Aorta (tissue), 5 donors: ENCODE measurements around the gene CYP4F8. TPM values are rescaled to one million over a fixed set of nuclear protein-coding genes. Genes with fewer than 3 reads are reported as not detected.
"Not testable (repeated sequence)": the region's sequence is repeated elsewhere in the genome, so short reads cannot be mapped to it uniquely, and the experiment has no call there.

Experiments used
- ATAC-seq: fragments of 200-7000 bp; cut with Tn5 transposase; one replicate; pipeline ENCODE4 v1.9.1; 2022; ENCODE audit warnings: moderate library complexity; ENCODE audit not compliant: low FRiP score
- DNase-seq, 2 donors: peaks; one replicate each; pipeline ENCODE4 v3.0.0-alpha.2; 2020
- H3K27ac ChIP-seq, 2 donors: one replicate each; pipeline ENCODE4 v1.5.1; 2013; ENCODE audit warnings: low read length in 2 of 2, mild to moderate bottlenecking in 2 of 2, moderate library complexity in 2 of 2, control low read depth in 1 of 2, inconsistent platforms in 1 of 2, low read depth in 1 of 2
- H3K27me3 ChIP-seq, 2 donors: one replicate each; pipeline ENCODE4 v1.6.1; 2013; ENCODE audit warnings: control low read depth in 1 of 2, low read length in 1 of 2, mild to moderate bottlenecking in 1 of 2, moderate library complexity in 1 of 2; ENCODE audit not compliant: insufficient read depth in 2 of 2, control insufficient read depth in 1 of 2
- H3K36me3 ChIP-seq, 2 donors: one replicate each; pipeline ENCODE4 v1.6.1; 2013; ENCODE audit warnings: control low read depth in 1 of 2, low read length in 1 of 2, mild to moderate bottlenecking in 1 of 2; ENCODE audit not compliant: insufficient read depth in 2 of 2, control insufficient read depth in 1 of 2
- H3K4me1 ChIP-seq, 2 donors: one replicate each; pipeline ENCODE4 v1.6.1; 2013; ENCODE audit warnings: low read length in 2 of 2, control low read depth in 1 of 2, mild to moderate bottlenecking in 1 of 2, moderate library complexity in 1 of 2; ENCODE audit not compliant: insufficient read depth in 2 of 2, control insufficient read depth in 1 of 2
- H3K4me3 ChIP-seq, 2 donors: one replicate each; pipeline ENCODE4 v1.5.1; 2013; ENCODE audit warnings: low read length in 2 of 2, control low read depth in 1 of 2, mild to moderate bottlenecking in 1 of 2
- H3K9me3 ChIP-seq: one replicate; pipeline ENCODE4 v1.6.1; 2013; ENCODE audit warnings: mild to moderate bottlenecking, low read length; ENCODE audit not compliant: control insufficient read depth
- WGBS, 2 donors: extraction: QIAGEN DNeasy Blood & Tissue Kit; methylation state at CpG; one replicate each; pipeline ENCODE4 v1.1.7; 2013; 5-methylcytosine and 5-hydroxymethylcytosine counted together
- intact Hi-C, 2 donors: fragments of 100-400 bp; cut with DNase I; formaldehyde crosslinking; loops; one replicate each; pipeline versions ENCODE4 v1.14.2 to v1.15.0; 2022
- polyA plus RNA-seq, 2 donors: library from polyadenylated mRNA; stranded (reverse); fragments of 200-250 nt; gene quantifications; one replicate each; pipeline ENCODE4 v1.2.3, GENCODE V29; 2013
- total RNA-seq, 2 donors: library from RNA; stranded (reverse); fragmentation: NEBNext Ultra II Directional; extraction: Animal tissue kit (Norgen Biotek cat#: 25700); gene quantifications; one replicate each; pipeline ENCODE4 v1.2.1, GENCODE V29; 2021
- donor health status: healthy with polysubstance abuse.
- donor health status: Bipolar disorder and iron deficiency.
- donor health status: DM: no; HTN: no; CAD: no.
- donor health status: DM: no; HTN: no; CAD: no.
- donor health status: DM: yes; HTN: yes; CAD: no.

CYP4F8 gene
- total and polyA plus RNA-seq, 4 donors: not detected

DNA sequence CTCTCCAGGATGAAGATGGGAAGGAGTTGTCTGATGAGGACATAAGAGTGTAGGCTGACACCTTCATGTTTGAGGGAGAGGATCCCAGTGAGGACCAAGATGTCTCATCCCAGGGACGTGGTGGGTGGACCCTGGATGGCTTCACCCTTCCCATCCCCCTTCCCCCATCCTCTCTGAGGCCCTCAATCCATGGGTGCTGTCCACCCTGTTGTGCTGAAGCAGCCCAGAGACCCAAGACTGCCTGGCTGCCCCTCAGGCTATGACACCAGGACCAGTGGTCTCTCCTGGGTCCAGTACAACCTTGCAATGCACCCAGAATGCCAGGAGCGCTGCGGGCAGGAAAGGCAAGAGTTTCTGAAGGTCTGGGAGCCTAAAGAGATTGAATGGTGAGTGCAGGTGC, 54.4 kb downstream of the CYP4F8 start:
- Histone ChIP-seq H3K4me1 (no peaks in the 10 kb centered on the region), H3K27ac (no peak overlapping the region), H3K27me3 (no peaks in the 10 kb centered on the region), H3K9me3 (peaks cover 3% of the 10 kb centered on the region), H3K36me3 (no peaks in the 10 kb centered on the region), H3K4me3 (no peak overlapping the region)
- 58 to 60% methylated on average over 3 of the region's 3 CpGs for WGBS, 2 donors
- DNase-seq (no peak), ATAC-seq (no peak)
- intact Hi-C loops: no loop called here

DNA sequence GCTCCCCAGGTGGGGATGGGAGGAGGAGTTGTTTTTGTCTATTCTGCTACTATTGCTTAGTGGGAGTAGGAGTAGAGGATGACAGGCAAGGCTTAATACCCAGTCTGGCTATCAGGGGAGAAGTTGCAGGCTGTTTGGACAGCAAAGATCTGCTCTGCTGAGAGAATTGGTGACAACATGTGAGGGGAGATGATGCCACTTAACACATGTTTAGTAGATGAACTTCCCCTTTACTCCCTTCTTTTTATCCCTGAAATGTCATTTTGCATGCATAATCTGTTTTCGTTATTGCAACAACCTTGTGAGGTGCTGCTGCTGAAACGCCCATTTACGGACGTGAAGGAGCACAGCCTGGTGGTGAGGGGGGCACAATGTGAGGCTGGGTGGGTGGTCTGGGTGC, 54.9 kb downstream of the CYP4F8 start:
- peaks cover 2% of the 10 kb centered on the region for H3K9me3 ChIP-seq
- ATAC-seq (no peak), DNase-seq (no peak)
- H3K36me3 ChIP-seq: no peaks in the 10 kb centered on the region
- H3K27me3 ChIP-seq: no peaks in the 10 kb centered on the region
- H3K27ac ChIP-seq: no peak overlapping the region
- intact Hi-C loops: no loop called here
- no peak overlapping the region for H3K4me3 ChIP-seq
- 49 to 80% methylated on average over 4 of the region's 4 CpGs for WGBS, 2 donors
- H3K4me1 ChIP-seq: no peaks in the 10 kb centered on the region

GRCh38 chr19:15671237-15671821, 56.3 kb downstream of the CYP4F8 start:
- DNase-seq (no peak), ATAC-seq (no peak)
- Histone ChIP-seq H3K27ac (no peak overlapping the region), H3K9me3 (peaks cover 2% of the 10 kb centered on the region), H3K4me1 (no peaks in the 10 kb centered on the region), H3K27me3 (no peaks in the 10 kb centered on the region), H3K4me3 (no peak overlapping the region), H3K36me3 (no peaks in the 10 kb centered on the region)
- intact Hi-C loops: no loop called here
- 75 to 80% methylated on average over 5 of the region's 5 CpGs for WGBS, 2 donors

DNA sequence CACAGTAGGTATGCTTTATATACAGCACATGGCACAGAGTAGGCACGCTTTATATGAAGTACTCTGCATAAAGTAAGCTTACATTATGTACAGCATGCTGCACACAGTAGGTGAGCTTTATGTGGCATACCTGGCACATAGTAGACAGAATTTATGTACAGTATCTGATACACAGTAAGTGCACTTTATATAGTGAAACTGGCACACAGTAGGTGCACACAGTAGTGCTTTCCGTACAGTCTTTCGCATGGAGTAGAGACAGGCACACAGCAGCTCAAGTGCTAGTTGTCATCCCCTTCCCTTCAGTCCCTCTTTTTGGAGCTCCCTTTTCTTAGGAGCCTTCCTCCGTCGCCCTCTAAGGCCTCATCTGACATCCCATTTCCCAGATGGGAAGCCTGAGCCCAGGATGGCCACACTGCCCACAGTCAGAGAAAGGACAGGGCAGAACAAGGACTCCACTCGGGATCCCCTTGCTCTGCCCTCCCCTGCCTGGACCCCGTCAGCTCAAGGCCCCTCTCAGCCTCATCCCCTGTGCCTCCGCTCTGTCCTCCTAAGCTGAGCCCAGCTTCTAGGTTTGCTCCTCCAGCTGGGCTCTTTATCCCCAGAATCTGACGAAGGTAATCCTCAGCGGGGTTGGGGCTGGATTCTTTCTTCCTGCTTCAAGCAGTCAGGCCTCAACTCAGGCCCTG, 57.0 kb downstream of the CYP4F8 start:
- Histone ChIP-seq H3K36me3 (no peaks in the 10 kb centered on the region), H3K4me1 (no peaks in the 10 kb centered on the region), H3K9me3 (no peaks in the 10 kb centered on the region), H3K27ac (no peak overlapping the region), H3K27me3 (no peaks in the 10 kb centered on the region), H3K4me3 (no peak overlapping the region)
- intact Hi-C loops: no loop called here
- DNase-seq: no peak
- no peak for ATAC-seq
- WGBS, 2 donors: 56 to 57% methylated on average over 10 of the region's 10 CpGs

GRCh38 chr19:15672580-15673175, 57.7 kb downstream of the CYP4F8 start, which contains the start of gene CYP4F12:
TSS of gene CYP4F12 (plus strand) at chr19:15673087. CDS start at chr19:15673530, 443 bp downstream.
- Histone ChIP-seq H3K9me3 (no peaks in the 10 kb centered on the region), H3K36me3 (no peaks in the 10 kb centered on the region), H3K4me1 (no peaks in the 10 kb centered on the region), H3K27me3 (no peaks in the 10 kb centered on the region), H3K4me3 (no peak within 1 kb of the TSS), H3K27ac (no peak within 1 kb of the TSS)
- intact Hi-C loops: no loop called here
- peak; percentile 92 for ATAC-seq
- DNase-seq: peak; percentile 86 to 91
- 36 to 38% methylated on average over 6 of the region's 6 CpGs for WGBS, 2 donors

DNA sequence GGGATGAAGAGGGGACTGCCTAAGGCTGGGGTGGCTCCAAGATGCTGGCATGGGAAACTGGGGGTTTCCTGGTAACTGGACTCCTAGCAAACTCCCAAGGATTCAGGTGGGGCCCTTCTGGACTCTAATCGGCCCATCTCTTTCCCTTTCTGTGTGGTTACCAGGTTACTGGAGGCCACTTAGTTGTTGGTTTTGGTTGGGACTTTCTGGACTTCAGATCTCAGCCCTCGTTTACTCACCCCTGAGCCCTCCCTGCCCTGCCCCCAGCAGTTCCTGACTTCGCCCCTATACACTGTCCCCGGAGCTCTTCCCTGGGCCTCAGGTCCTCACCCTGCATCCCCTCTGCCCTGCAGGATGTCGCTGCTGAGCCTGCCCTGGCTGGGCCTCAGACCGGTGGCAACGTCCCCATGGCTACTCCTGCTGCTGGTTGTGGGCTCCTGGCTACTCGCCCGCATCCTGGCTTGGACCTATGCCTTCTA, 58.2 kb downstream of the CYP4F8 start:
- H3K27me3 ChIP-seq: no peaks in the 10 kb centered on the region
- no peaks in the 10 kb centered on the region for H3K4me1 ChIP-seq
- no peaks in the 10 kb centered on the region for H3K9me3 ChIP-seq
- 21 to 27% methylated on average over 9 of the region's 9 CpGs for WGBS, 2 donors
- H3K27ac ChIP-seq: no peak overlapping the region
- no peaks in the 10 kb centered on the region for H3K36me3 ChIP-seq
- intact Hi-C loops: no loop called here
- ATAC-seq: peak; percentile 16
- H3K4me3 ChIP-seq: no peak overlapping the region
- DNase-seq: no peak

DNA sequence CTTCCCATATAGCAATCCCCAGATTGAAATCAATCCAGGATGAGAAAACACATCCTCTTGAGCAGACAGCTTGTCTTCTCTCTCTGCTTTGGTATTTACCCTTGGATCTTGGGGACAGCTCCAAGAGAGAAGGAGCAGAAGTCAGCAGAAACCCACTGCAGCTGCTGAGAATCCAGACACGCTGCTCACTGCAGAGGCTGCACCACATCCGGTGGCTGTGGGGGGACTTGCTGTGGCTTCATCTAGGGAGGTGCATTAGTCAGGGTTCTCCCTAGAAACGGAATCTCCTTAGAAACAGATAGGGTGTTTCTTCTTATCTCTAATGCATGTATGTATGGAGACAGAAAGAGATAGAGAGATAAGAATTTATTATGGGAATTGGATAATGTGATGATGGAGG, 60.5 kb downstream of the CYP4F8 start:
- WGBS, 2 donors: 44 to 49% methylated on average over 3 of the region's 3 CpGs
- H3K36me3 ChIP-seq: no peaks in the 10 kb centered on the region
- H3K9me3 ChIP-seq: no peaks in the 10 kb centered on the region
- intact Hi-C loops: no loop called here
- no peak for ATAC-seq
- DNase-seq: no peak
- no peak overlapping the region for H3K4me3 ChIP-seq
- no peaks in the 10 kb centered on the region for H3K4me1 ChIP-seq
- H3K27ac ChIP-seq: no peak overlapping the region
- H3K27me3 ChIP-seq: peaks cover 0 to 2% of the 10 kb centered on the region in 2 donors

GRCh38 chr19:15679089-15679488, 64.1 kb downstream of the CYP4F8 start:
- WGBS, 2 donors: 13 to 15% methylated on average over 4 of the region's 4 CpGs
- H3K27me3 ChIP-seq: peaks cover 0 to 2% of the 10 kb centered on the region in 2 donors
- no peak overlapping the region for H3K4me3 ChIP-seq
- DNase-seq (no peak), ATAC-seq (no peak)
- H3K27ac ChIP-seq: no peak overlapping the region
- H3K4me1 ChIP-seq: no peaks in the 10 kb centered on the region
- H3K36me3 ChIP-seq: no peaks in the 10 kb centered on the region
- intact Hi-C loops: no loop called here
- H3K9me3 ChIP-seq: no peaks in the 10 kb centered on the region

DNA sequence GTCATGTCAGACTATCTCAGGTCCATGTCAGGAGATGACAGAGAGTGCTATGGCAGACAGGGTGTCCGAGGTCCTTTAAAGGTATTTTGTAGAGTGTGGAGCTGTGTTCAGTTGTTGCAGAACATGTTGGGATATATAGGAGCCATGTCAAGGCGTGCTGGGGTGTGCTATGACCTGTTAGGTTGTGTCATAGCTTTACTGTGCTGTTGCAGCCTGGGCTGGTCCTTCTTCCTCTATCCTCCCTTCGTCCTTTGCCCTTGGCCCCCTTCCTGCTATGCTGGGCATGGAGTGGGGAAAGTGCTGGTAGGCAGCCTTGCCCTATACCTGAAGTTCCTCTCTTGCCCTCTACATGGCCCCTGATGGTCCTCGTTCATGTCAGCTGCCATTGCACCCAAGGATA, 64.8 kb downstream of the CYP4F8 start:
- not testable (repeated sequence) for H3K36me3 ChIP-seq, ATAC-seq

More for the DNA sequence above, 64.8 kb downstream of the CYP4F8 start:
- intact Hi-C loops, H3K27me3 ChIP-seq, H3K4me1 ChIP-seq, H3K27ac ChIP-seq, H3K9me3 ChIP-seq, H3K4me3 ChIP-seq, DNase-seq: not testable (repeated sequence)
- WGBS, 2 donors: 49 to 52% methylated on average over 4 of the region's 4 CpGs
